Measurements from ENCODE around the gene ITIH4. TPM values are rescaled to one million over a fixed set of nuclear protein-coding genes. Genes with fewer than 3 reads are reported as not detected.

Gene ITIH4
- total RNA-seq, result 0.23 TPM in 1 of 2 replicates, not detected in the other

GRCh38 chr3:52830535-52831258, at the start of gene ITIH4:
TSS of gene ITIH4 (minus strand) at chr3:52830672. CDS start at chr3:52830642, 30 bp downstream.

GRCh38 chr3:52834871-52835501, 4.5 kb upstream of the ITIH4 start, which contains the start of gene MUSTN1:
TSS of gene MUSTN1 (minus strand) at chr3:52835019. CDS start at chr3:52834948, 71 bp downstream.

GRCh38 chr3:52794612-52795099, 35.8 kb downstream of the ITIH4 start, which contains the start of gene ITIH3:
TSS of gene ITIH3 (plus strand) at chr3:52794796. CDS start at chr3:52794804, 8 bp downstream.

GRCh38 chr3:52777127-52777958, 53.1 kb downstream of the ITIH4 start, which contains the start of gene ITIH1:
TSS of gene ITIH1 (plus strand) at chr3:52777599. CDS start at chr3:52777616, 17 bp downstream.

GRCh38 chr3:52770496-52771333, 59.8 kb downstream of the ITIH4 start, which contains the start of gene NEK4:
TSS of gene NEK4 (minus strand) at chr3:52770940. CDS start at chr3:52770746, 194 bp downstream.

Other genes starting within 250 kb of the ITIH4 start
- 19.0 and 37.4 TPM in 2 replicates for gene PBRM1, start 144.8 kb downstream of the ITIH4 start, total RNA-seq
- gene GNL3, start 144.6 kb downstream of the ITIH4 start, total RNA-seq, result 68.4 and 70.4 TPM in 2 replicates
- gene GLT8D1, start 124.9 kb downstream of the ITIH4 start, total RNA-seq, result 98.6 and 99.8 TPM in 2 replicates
- gene SPCS1, start 124.6 kb downstream of the ITIH4 start, total RNA-seq, result 138 and 162 TPM in 2 replicates
- gene NEK4, start 59.7 kb downstream of the ITIH4 start, total RNA-seq, result 5.9 and 6.3 TPM in 2 replicates
- gene ITIH1, start 53.1 kb downstream of the ITIH4 start, total RNA-seq, result not detected in 2 replicates
- gene ITIH3, start 35.9 kb downstream of the ITIH4 start, total RNA-seq, result 0.51 and 10.7 TPM in 2 replicates
- not detected in 2 replicates for gene MUSTN1, start 4.3 kb upstream of the ITIH4 start, total RNA-seq
- 12.6 and 13.0 TPM in 2 replicates for gene STIMATE, start 66.9 kb upstream of the ITIH4 start, total RNA-seq
- gene SFMBT1, start 215.4 kb upstream of the ITIH4 start, total RNA-seq, result 1.9 and 3.3 TPM in 2 replicates